ENCODE measurements around the gene ABHD3.
"Not testable (repeated sequence)": the region's sequence is repeated elsewhere in the genome, so short reads cannot be mapped to it uniquely, and the experiment has no call there.

DNA sequence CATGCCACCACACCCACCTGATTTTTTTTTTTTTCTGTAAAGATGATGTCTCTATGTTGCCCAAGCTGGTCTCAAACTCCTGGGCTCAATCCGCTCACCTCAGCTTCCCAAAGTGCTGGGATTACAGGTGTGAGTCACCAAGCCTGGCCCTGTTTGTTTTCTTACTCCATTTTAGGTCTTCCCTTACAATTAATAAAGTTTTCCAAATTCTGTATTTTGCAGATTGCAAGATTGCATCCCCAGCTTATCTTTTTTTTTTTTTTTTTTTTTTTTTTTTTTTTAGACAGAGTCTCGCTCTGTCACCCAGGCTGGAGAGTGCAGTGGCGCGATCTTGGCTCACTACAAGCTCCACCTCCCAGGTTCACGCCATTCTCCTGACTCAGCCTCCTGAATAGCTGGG is 64.2 kb downstream of the ABHD3 start:
- TF ChIP-seq CTCF (IDR thresholded peaks at IDR 0.05 in 4 of 5, conservative IDR thresholded peaks at IDR 0.05 in 1 of 5); POLR2A (IDR thresholded peaks at IDR 0.05): not testable (repeated sequence)

All from gastrocnemius medialis (tissue), 4 donors.